Keratinocyte (primary cell): Measurements from ENCODE around the gene TAF11. TPM values are rescaled to one million over a fixed set of nuclear protein-coding genes. Genes with fewer than 3 reads are reported as not detected.

ENCODE experiments used
- DNase-seq: peaks from one replicate; pipeline ENCODE4 v3.0.0-alpha.2; 2011; ENCODE audit warnings: low read depth, missing footprints, low spot score
- FAIRE-seq: peaks from 2 replicates; lab custom pipeline; 2011; peaks lifted over from hg19 to GRCh38; lab: Jason Lieb, UNC
- H2AFZ ChIP-seq: 2 replicates; pipeline ENCODE4 v1.6.0; 2012; ENCODE audit warnings: low read length, control low read depth, inconsistent platforms; ENCODE audit not compliant: control insufficient read depth
- H3K27ac ChIP-seq: 2 replicates; pipeline ENCODE4 v1.5.1; 2011; ENCODE audit warnings: low read length; ENCODE audit not compliant: control insufficient read depth, insufficient read depth
- H3K27me3 ChIP-seq: 3 replicates; pipeline ENCODE4 v1.6.0; 2011; ENCODE audit warnings: low read length; ENCODE audit not compliant: control insufficient read depth, insufficient read depth; ENCODE audit errors: extremely low read depth
- H3K36me3 ChIP-seq, 2 experiments: 2 replicates in 1 of 2; 3 replicates in 1 of 2; pipeline ENCODE4 v1.5.1; 2011; ENCODE audit warnings: low read length in 2 of 2, mild to moderate bottlenecking in 1 of 2; ENCODE audit not compliant: control insufficient read depth in 2 of 2, insufficient read depth in 2 of 2; ENCODE audit errors: extremely low read depth in 1 of 2
- H3K4me1 ChIP-seq: 3 replicates; pipeline ENCODE4 v1.5.1; 2011; ENCODE audit warnings: low read length; ENCODE audit not compliant: control insufficient read depth, insufficient read depth; ENCODE audit errors: extremely low read depth
- H3K4me2 ChIP-seq: 3 replicates; pipeline ENCODE4 v1.6.0; 2011; ENCODE audit warnings: low read depth, low read length; ENCODE audit not compliant: control insufficient read depth, insufficient read depth; ENCODE audit errors: extremely low read depth
- H3K4me3 ChIP-seq, 3 experiments: fragments of 200-600 bp in 1 of 3; sonication (generic) in 1 of 3; 2 replicates in 2 of 3; 3 replicates in 1 of 3; pipeline ENCODE4 v1.5.1; 2011 to 2016; ENCODE audit warnings: low read length in 3 of 3, mild to moderate bottlenecking in 3 of 3, control low read depth in 2 of 3, inconsistent platforms in 1 of 3, low read depth in 1 of 3, mixed read lengths in 1 of 3, mixed run types in 1 of 3, moderate library complexity in 1 of 3; ENCODE audit not compliant: control insufficient read depth in 2 of 3, insufficient read depth in 2 of 3; ENCODE audit errors: extremely low read depth in 1 of 3
- H3K79me2 ChIP-seq: 2 replicates; pipeline ENCODE4 v1.6.0; 2012; ENCODE audit warnings: low read length; ENCODE audit not compliant: control insufficient read depth, insufficient read depth
- H3K9ac ChIP-seq: 3 replicates; pipeline ENCODE4 v1.6.0; 2011; ENCODE audit warnings: low read length; ENCODE audit not compliant: control insufficient read depth, insufficient read depth; ENCODE audit errors: extremely low read depth
- H3K9me1 ChIP-seq: 3 replicates; pipeline ENCODE4 v1.6.0; 2011; ENCODE audit warnings: low read length; ENCODE audit not compliant: control insufficient read depth, insufficient read depth; ENCODE audit errors: extremely low read depth
- H3K9me3 ChIP-seq: 2 replicates; pipeline ENCODE4 v1.5.1; 2012; ENCODE audit warnings: low read depth, low read length; ENCODE audit not compliant: control insufficient read depth
- H4K20me1 ChIP-seq: 3 replicates; pipeline ENCODE4 v1.6.0; 2011; ENCODE audit warnings: low read length; ENCODE audit not compliant: control insufficient read depth, insufficient read depth; ENCODE audit errors: extremely low read depth
- CTCF ChIP-seq, 3 experiments: IDR thresholded peaks in 1 of 3; conservative IDR thresholded peaks in 1 of 3; optimal IDR thresholded peaks in 1 of 3; 2 replicates in 2 of 3; 3 replicates in 1 of 3; pipeline versions ENCODE3 to v1.5.1; 2011; ENCODE audit warnings: low read length in 3 of 3, mild to moderate bottlenecking in 3 of 3, moderate library complexity in 2 of 3, control low read depth in 1 of 3, inconsistent platforms in 1 of 3; ENCODE audit not compliant: insufficient read depth in 2 of 3; ENCODE audit errors: extremely low read depth in 1 of 3
- EZH2 ChIP-seq: IDR thresholded peaks from one replicate; pipeline ENCODE4 v1.6.1; 2012; ENCODE audit warnings: inconsistent platforms, mild to moderate bottlenecking, low read length, moderate library complexity
- dilution Hi-C: fragments of 300-500 bp; cut with MboI; formaldehyde crosslinking; loops from one replicate; pipeline ENCODE4 v1.7.0; 2020; ENCODE audit warnings: low sequenced_read_pairs; ENCODE audit not compliant: extremely low pct_ligation_motif_present
- polyA plus RNA-seq, 5 experiments: library from polyadenylated mRNA; depleted of rRNA in 3 of 5; stranded (reverse) in 3 of 5; stranded (forward) in 1 of 5; unstranded in 1 of 5; fragments of >200 nt; gene quantifications; 1 replicate in 1 of 5; 2 replicates in 3 of 5; 3 replicates in 1 of 5; pipeline versions ENCODE4 v1.2.1 to v1.2.3, GENCODE V29; 2011 to 2012; ENCODE audit warnings: missing spikeins in 2 of 5, low read depth in 1 of 5, low replicate concordance in 1 of 5

The TAF11 gene
- polyA plus RNA-seq, 1 donor (not counting 4 experiments of a cell fraction or from before 2014, with no cell fraction given) = 31.5 TPM

- H3K27me3 ChIP-seq = no peaks in the 10 kb centered on the region
- H3K9me1 ChIP-seq = peaks cover 3% of the 10 kb centered on the region
- dilution Hi-C loops = no loop called here
- no peak overlapping the region for H2AFZ ChIP-seq
- no peaks in the 10 kb centered on the region for H3K36me3 ChIP-seq
- H3K9me3 ChIP-seq = no peaks in the 10 kb centered on the region
- H3K4me1 ChIP-seq = peaks cover 12% of the 10 kb centered on the region
- no peak overlapping the region for H3K4me3 ChIP-seq
- no peak overlapping the region for H3K27ac ChIP-seq
- H4K20me1 ChIP-seq = peaks cover 4% of the 10 kb centered on the region
- TF ChIP-seq CTCF (optimal IDR thresholded peaks at IDR 0.05 in 1 of 3, IDR thresholded peaks at IDR 0.05 in 1 of 3, conservative IDR thresholded peaks at IDR 0.05 in 1 of 3; ENCODE audit: extremely low read depth in 1 of 3, insufficient read depth in 2 of 3, low read length in 3 of 3) = no peak
- TF ChIP-seq EZH2 = no peak
- FAIRE-seq (no peak), DNase-seq (no peak)
- peaks cover 3% of the 10 kb centered on the region for H3K79me2 ChIP-seq
- no peak overlapping the region for H3K4me2 ChIP-seq
- H3K9ac ChIP-seq = no peak overlapping the region
These were observed 40.9 kb upstream of the TAF11 start for GRCh38 chr6:34928695-34929094.

- Histone ChIP-seq H3K4me1 (peaks cover 12% of the 10 kb centered on the region), H3K79me2 (peaks cover 3% of the 10 kb centered on the region), H4K20me1 (peaks cover 4% of the 10 kb centered on the region), H3K27ac (no peak overlapping the region), H3K9me1 (peaks cover 3% of the 10 kb centered on the region), H2AFZ (no peak overlapping the region), H3K36me3 (no peaks in the 10 kb centered on the region), H3K4me2 (no peak overlapping the region), H3K4me3 (no peak overlapping the region), H3K9me3 (no peaks in the 10 kb centered on the region), H3K27me3 (no peaks in the 10 kb centered on the region), H3K9ac (no peak overlapping the region)
- dilution Hi-C loops = no loop called here
- DNase-seq = no peak
- FAIRE-seq = no peak
- TF ChIP-seq EZH2 = no peak
These were observed 40.4 kb upstream of the TAF11 start for GRCh38 chr6:34928220-34928619.

- peaks cover 12% of the 10 kb centered on the region for H3K4me1 ChIP-seq
- peak; percentile 26 for FAIRE-seq
- no peak overlapping the region for H3K27ac ChIP-seq
- peaks cover 3% of the 10 kb centered on the region for H3K79me2 ChIP-seq
- no peak for TF ChIP-seq CTCF (optimal IDR thresholded peaks at IDR 0.05 in 1 of 3, IDR thresholded peaks at IDR 0.05 in 1 of 3, conservative IDR thresholded peaks at IDR 0.05 in 1 of 3; ENCODE audit: extremely low read depth in 1 of 3, insufficient read depth in 2 of 3, low read length in 3 of 3)
- no peak for TF ChIP-seq EZH2
- peaks cover 3% of the 10 kb centered on the region for H3K9me1 ChIP-seq
- H3K36me3 ChIP-seq = no peaks in the 10 kb centered on the region
- peak overlapping the region; percentile 20 for H3K4me2 ChIP-seq
- dilution Hi-C loops = no loop called here
- peaks cover 7% of the 10 kb centered on the region for H4K20me1 ChIP-seq
- H3K9ac ChIP-seq = no peak overlapping the region
- no peaks in the 10 kb centered on the region for H3K27me3 ChIP-seq
- no peak for DNase-seq
- H3K4me3 ChIP-seq = no peak overlapping the region
- H2AFZ ChIP-seq = no peak overlapping the region
- H3K9me3 ChIP-seq = no peaks in the 10 kb centered on the region
These were observed 38.8 kb upstream of the TAF11 start for GRCh38 chr6:34926655-34927054.
